Measurements from ENCODE around the gene KCNA1.

DNA sequence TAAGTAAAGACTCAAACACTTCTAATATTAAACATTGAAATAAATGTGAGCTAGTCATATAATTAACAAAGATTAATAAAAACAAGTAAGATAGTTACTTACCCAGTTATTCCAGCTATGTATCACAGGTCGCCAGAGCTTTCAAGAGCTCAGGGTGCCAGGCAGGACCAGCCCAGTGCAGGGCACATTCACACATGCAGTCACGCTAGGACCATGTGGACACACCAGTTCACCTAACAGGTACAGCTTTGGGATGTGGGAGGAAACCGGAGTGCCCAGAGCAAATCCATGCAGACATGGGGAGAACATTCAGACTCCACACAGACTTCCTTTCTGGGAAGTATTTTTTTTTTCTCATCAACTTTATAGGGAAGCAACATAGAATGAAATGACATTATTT, 39.3 kb upstream of the KCNA1 start:
- TF ChIP-seq POLR2A (IDR thresholded peaks at IDR 0.05; ENCODE audit: extremely low read depth, insufficient read length) (no peak), CTCF (IDR thresholded peaks at IDR 0.05; ENCODE audit: low read depth, low read length) (no peak)
- TF ChIP-seq, protein P1, sequence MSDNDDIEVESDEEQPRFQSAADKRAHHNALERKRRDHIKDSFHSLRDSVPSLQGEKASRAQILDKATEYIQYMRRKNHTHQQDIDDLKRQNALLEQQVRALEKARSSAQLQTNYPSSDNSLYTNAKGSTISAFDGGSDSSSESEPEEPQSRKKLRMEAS (IDR thresholded peaks at IDR 0.05; ENCODE audit: low read depth, low read length) = no peak
